SK-N-SH (cell line): ENCODE results near the gene ABCA1.

Experiments
- EP300 ChIP-seq, 2 experiments: IDR thresholded peaks; 2 replicates each; pipeline versions ENCODE4 v1.4.0 to v1.6.1; 2012; ENCODE audit warnings: borderline replicate concordance in 1 of 2, low read depth in 1 of 2, low read length in 1 of 2
- EZH2phosphoT487 ChIP-seq: fragments of 200-600 bp; sonication (generic); IDR thresholded peaks from 2 replicates; pipeline ENCODE4 v1.6.1; 2017; ENCODE audit warnings: low read depth, mixed run types, mild to moderate bottlenecking, antibody characterized with exemption, moderate library complexity, borderline replicate concordance
- GABPA ChIP-seq: IDR thresholded peaks from 2 replicates; pipeline ENCODE4 v1.4.0; 2012; ENCODE audit warnings: low read depth, mild to moderate bottlenecking
- GATA2 ChIP-seq: sonication (generic); formaldehyde crosslinking; IDR thresholded peaks from 2 replicates; pipeline ENCODE4 v1.5.0; 2020; ENCODE audit warnings: mild to moderate bottlenecking, missing genetic modification reagents
- MXI1 ChIP-seq: IDR thresholded peaks from 2 replicates; pipeline ENCODE4 v1.6.1; 2012; ENCODE audit warnings: mild to moderate bottlenecking, low read depth, low read length, improper control_type of control experiment
- POLR2AphosphoS5 ChIP-seq: IDR thresholded peaks from 2 replicates; pipeline ENCODE4 v1.6.1; 2012; ENCODE audit warnings: low read depth, low read length
- RAD21 ChIP-seq: IDR thresholded peaks from 2 replicates; pipeline ENCODE4 v1.6.1; 2012; ENCODE audit warnings: mild to moderate bottlenecking, low read length
- RFX5 ChIP-seq: IDR thresholded peaks from 2 replicates; pipeline ENCODE4 v1.6.1; 2012; ENCODE audit warnings: mild to moderate bottlenecking, improper control_type of control experiment, low read length
- SIN3A ChIP-seq: IDR thresholded peaks from 2 replicates; pipeline ENCODE4 v1.6.1; 2012; ENCODE audit warnings: low read depth, mild to moderate bottlenecking, low read length, moderate library complexity, borderline replicate concordance
- SMC3 ChIP-seq: IDR thresholded peaks from 2 replicates; pipeline ENCODE4 v1.6.1; 2012; ENCODE audit warnings: low read depth, low read length, improper control_type of control experiment
- TEAD4 ChIP-seq: IDR thresholded peaks from 2 replicates; pipeline ENCODE4 v1.4.0; 2012; ENCODE audit warnings: mild to moderate bottlenecking, borderline replicate concordance; ENCODE audit not compliant: insufficient read depth
- TF ChIP-seq, protein P1 (sequence below): fragments of 200-600 bp; sonication (generic); IDR thresholded peaks from 2 replicates; pipeline ENCODE4 v1.6.1; 2017; ENCODE audit warnings: antibody characterized with exemption, mild to moderate bottlenecking, moderate library complexity
- TF ChIP-seq, protein P2 (sequence below): IDR thresholded peaks from 2 replicates; pipeline ENCODE4 v1.4.0; 2012; ENCODE audit warnings: low read depth
- TF ChIP-seq, protein P3 (sequence below): fragments of 150-350 bp; IDR thresholded peaks from 2 replicates; pipeline ENCODE4 v1.6.1; 2017; ENCODE audit warnings: antibody characterized with exemption, low read length, low read depth, borderline replicate concordance

DNA sequence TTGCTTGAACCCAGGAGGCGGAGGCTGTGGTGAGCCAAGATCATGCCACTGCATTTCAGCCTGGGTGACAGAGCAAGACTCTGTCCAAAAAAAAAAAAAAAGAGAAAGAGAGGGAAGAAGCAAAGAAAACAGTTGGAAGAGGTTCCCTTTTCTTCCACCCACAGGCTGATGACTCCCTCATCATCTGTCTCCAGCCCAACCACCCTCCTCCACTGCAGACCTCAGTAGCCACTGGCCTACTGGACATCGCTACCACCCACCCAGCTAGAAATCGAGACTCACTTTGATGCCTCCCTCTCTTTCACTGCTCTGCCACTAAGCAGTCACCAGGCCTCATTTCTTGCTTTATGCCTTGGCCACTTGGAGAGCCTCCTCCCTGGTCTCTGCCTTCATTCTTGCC is 92.8 kb downstream of the ABCA1 start:
- TF ChIP-seq MXI1 = no peak
- TF ChIP-seq, protein P1, sequence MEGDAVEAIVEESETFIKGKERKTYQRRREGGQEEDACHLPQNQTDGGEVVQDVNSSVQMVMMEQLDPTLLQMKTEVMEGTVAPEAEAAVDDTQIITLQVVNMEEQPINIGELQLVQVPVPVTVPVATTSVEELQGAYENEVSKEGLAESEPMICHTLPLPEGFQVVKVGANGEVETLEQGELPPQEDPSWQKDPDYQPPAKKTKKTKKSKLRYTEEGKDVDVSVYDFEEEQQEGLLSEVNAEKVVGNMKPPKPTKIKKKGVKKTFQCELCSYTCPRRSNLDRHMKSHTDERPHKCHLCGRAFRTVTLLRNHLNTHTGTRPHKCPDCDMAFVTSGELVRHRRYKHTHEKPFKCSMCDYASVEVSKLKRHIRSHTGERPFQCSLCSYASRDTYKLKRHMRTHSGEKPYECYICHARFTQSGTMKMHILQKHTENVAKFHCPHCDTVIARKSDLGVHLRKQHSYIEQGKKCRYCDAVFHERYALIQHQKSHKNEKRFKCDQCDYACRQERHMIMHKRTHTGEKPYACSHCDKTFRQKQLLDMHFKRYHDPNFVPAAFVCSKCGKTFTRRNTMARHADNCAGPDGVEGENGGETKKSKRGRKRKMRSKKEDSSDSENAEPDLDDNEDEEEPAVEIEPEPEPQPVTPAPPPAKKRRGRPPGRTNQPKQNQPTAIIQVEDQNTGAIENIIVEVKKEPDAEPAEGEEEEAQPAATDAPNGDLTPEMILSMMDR = no peak
- no peak for TF ChIP-seq SMC3
- TF ChIP-seq, protein P2, sequence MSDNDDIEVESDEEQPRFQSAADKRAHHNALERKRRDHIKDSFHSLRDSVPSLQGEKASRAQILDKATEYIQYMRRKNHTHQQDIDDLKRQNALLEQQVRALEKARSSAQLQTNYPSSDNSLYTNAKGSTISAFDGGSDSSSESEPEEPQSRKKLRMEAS = no peak
- TF ChIP-seq TEAD4 = no peak
- TF ChIP-seq, protein P3, sequence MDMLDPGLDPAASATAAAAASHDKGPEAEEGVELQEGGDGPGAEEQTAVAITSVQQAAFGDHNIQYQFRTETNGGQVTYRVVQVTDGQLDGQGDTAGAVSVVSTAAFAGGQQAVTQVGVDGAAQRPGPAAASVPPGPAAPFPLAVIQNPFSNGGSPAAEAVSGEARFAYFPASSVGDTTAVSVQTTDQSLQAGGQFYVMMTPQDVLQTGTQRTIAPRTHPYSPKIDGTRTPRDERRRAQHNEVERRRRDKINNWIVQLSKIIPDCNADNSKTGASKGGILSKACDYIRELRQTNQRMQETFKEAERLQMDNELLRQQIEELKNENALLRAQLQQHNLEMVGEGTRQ = no peak
- no peak for TF ChIP-seq POLR2AphosphoS5
- no peak for TF ChIP-seq EP300 (IDR thresholded peaks at IDR 0.05; ENCODE audit: borderline replicate concordance in 1 of 2, low read depth in 1 of 2, low read length in 1 of 2)
- TF ChIP-seq GABPA = no peak
- TF ChIP-seq SIN3A = no peak
- no peak for TF ChIP-seq GATA2 (CRISPR knock-in tag)
- no peak for TF ChIP-seq EZH2phosphoT487
- TF ChIP-seq RAD21 = no peak
- TF ChIP-seq RFX5 = no peak
